ENCODE results near the gene KIF12. TPM values are rescaled to one million over a fixed set of nuclear protein-coding genes. Genes with fewer than 3 reads are reported as not detected.

Gene KIF12
- total RNA-seq, 1 experiment from 2014 or later: 2.0 TPM

GRCh38 chr9:114060711-114061110, 38.4 kb downstream of the KIF12 start:
- no peak for DNase-seq

GRCh38 chr9:114060070-114060469, 39.0 kb downstream of the KIF12 start:
- DNase-seq: no peak
- Histone ChIP-seq H3K36me3 (replicated peaks; ENCODE audit: control insufficient read depth, insufficient read depth, low read length) (no peaks in the 10 kb centered on the region), H3K27me3 (ENCODE audit: control insufficient read depth, insufficient read depth, low read length) (no peaks in the 10 kb centered on the region), H3K4me3 (ENCODE audit: insufficient read depth, low read depth, low read length) (no peak overlapping the region)

More at GRCh38 chr9:114060711-114061110, 38.4 kb downstream of the KIF12 start:
- Histone ChIP-seq H3K36me3 (replicated peaks; ENCODE audit: control insufficient read depth, insufficient read depth, low read length) (no peaks in the 10 kb centered on the region), H3K4me3 (ENCODE audit: insufficient read depth, low read depth, low read length) (no peak overlapping the region), H3K27me3 (ENCODE audit: control insufficient read depth, insufficient read depth, low read length) (no peaks in the 10 kb centered on the region)

GRCh38 chr9:114059047-114059803, 39.9 kb downstream of the KIF12 start:
- DNase-seq: no peak
- Histone ChIP-seq H3K27me3 (ENCODE audit: control insufficient read depth, insufficient read depth, low read length) (no peaks in the 10 kb centered on the region), H3K36me3 (replicated peaks; ENCODE audit: control insufficient read depth, insufficient read depth, low read length) (no peaks in the 10 kb centered on the region), H3K4me3 (ENCODE audit: insufficient read depth, low read depth, low read length) (no peak overlapping the region)

GRCh38 chr9:114058688-114059046, 40.4 kb downstream of the KIF12 start:
- Histone ChIP-seq H3K36me3 (replicated peaks; ENCODE audit: control insufficient read depth, insufficient read depth, low read length) (no peaks in the 10 kb centered on the region), H3K4me3 (ENCODE audit: insufficient read depth, low read depth, low read length) (no peak overlapping the region), H3K27me3 (ENCODE audit: control insufficient read depth, insufficient read depth, low read length) (no peaks in the 10 kb centered on the region)
- DNase-seq: no peak

GRCh38 chr9:114057161-114057885, 41.8 kb downstream of the KIF12 start:
- H3K36me3 ChIP-seq (replicated peaks; ENCODE audit: control insufficient read depth, insufficient read depth, low read length): no peaks in the 10 kb centered on the region; the same call in 1 of the 2 replicates
- no peaks in the 10 kb centered on the region for H3K27me3 ChIP-seq (ENCODE audit: control insufficient read depth, insufficient read depth, low read length)
- H3K4me3 ChIP-seq (ENCODE audit: insufficient read depth, low read depth, low read length): no peak overlapping the region
- DNase-seq: no peak

GRCh38 chr9:114056527-114056926, 42.6 kb downstream of the KIF12 start:
- Histone ChIP-seq H3K4me3 (ENCODE audit: insufficient read depth, low read depth, low read length) (no peak overlapping the region), H3K36me3 (replicated peaks; ENCODE audit: control insufficient read depth, insufficient read depth, low read length) (no peaks in the 10 kb centered on the region; the same call in 1 of the 2 replicates), H3K27me3 (ENCODE audit: control insufficient read depth, insufficient read depth, low read length) (no peaks in the 10 kb centered on the region)
- DNase-seq: no peak

GRCh38 chr9:114055894-114056293, 43.2 kb downstream of the KIF12 start:
- Histone ChIP-seq H3K36me3 (replicated peaks; ENCODE audit: control insufficient read depth, insufficient read depth, low read length) (no peaks in the 10 kb centered on the region; the same call in 1 of the 2 replicates), H3K4me3 (ENCODE audit: insufficient read depth, low read depth, low read length) (no peak overlapping the region), H3K27me3 (ENCODE audit: control insufficient read depth, insufficient read depth, low read length) (no peaks in the 10 kb centered on the region)
- DNase-seq: no peak

- Histone ChIP-seq H3K4me3 (ENCODE audit: insufficient read depth, low read depth, low read length) (no peak overlapping the region), H3K36me3 (replicated peaks; ENCODE audit: control insufficient read depth, insufficient read depth, low read length) (peaks cover 2% of the 10 kb centered on the region), H3K27me3 (ENCODE audit: control insufficient read depth, insufficient read depth, low read length) (no peaks in the 10 kb centered on the region)
- no peak for DNase-seq
These were observed 44.0 kb downstream of the KIF12 start for GRCh38 chr9:114055061-114055460.

GRCh38 chr9:114054191-114054690, 44.9 kb downstream of the KIF12 start:
- H3K4me3 ChIP-seq (ENCODE audit: insufficient read depth, low read depth, low read length): no peak overlapping the region
- peaks cover 2% of the 10 kb centered on the region for H3K36me3 ChIP-seq (replicated peaks; ENCODE audit: control insufficient read depth, insufficient read depth, low read length)
- DNase-seq: no peak
- no peaks in the 10 kb centered on the region for H3K27me3 ChIP-seq (ENCODE audit: control insufficient read depth, insufficient read depth, low read length)

GRCh38 chr9:114053246-114054005, 45.7 kb downstream of the KIF12 start:
- H3K4me3 ChIP-seq (ENCODE audit: insufficient read depth, low read depth, low read length): no peak overlapping the region
- no peak for DNase-seq
- no peaks in the 10 kb centered on the region for H3K27me3 ChIP-seq (ENCODE audit: control insufficient read depth, insufficient read depth, low read length)
- H3K36me3 ChIP-seq (replicated peaks; ENCODE audit: control insufficient read depth, insufficient read depth, low read length): peaks cover 2% of the 10 kb centered on the region

GRCh38 chr9:114051706-114052105, 47.4 kb downstream of the KIF12 start:
- no peak for DNase-seq
- no peaks in the 10 kb centered on the region for H3K27me3 ChIP-seq (ENCODE audit: control insufficient read depth, insufficient read depth, low read length)
- H3K36me3 ChIP-seq (replicated peaks; ENCODE audit: control insufficient read depth, insufficient read depth, low read length): peaks cover 2% of the 10 kb centered on the region
- H3K4me3 ChIP-seq (ENCODE audit: insufficient read depth, low read depth, low read length): no peak overlapping the region

GRCh38 chr9:114051281-114051680, 47.8 kb downstream of the KIF12 start:
- DNase-seq: no peak
- no peak overlapping the region for H3K4me3 ChIP-seq (ENCODE audit: insufficient read depth, low read depth, low read length)
- peaks cover 2% of the 10 kb centered on the region for H3K36me3 ChIP-seq (replicated peaks; ENCODE audit: control insufficient read depth, insufficient read depth, low read length)
- H3K27me3 ChIP-seq (ENCODE audit: control insufficient read depth, insufficient read depth, low read length): no peaks in the 10 kb centered on the region

- no peak for DNase-seq
- peaks cover 2% of the 10 kb centered on the region for H3K36me3 ChIP-seq (replicated peaks; ENCODE audit: control insufficient read depth, insufficient read depth, low read length)
These were observed 48.4 kb downstream of the KIF12 start for GRCh38 chr9:114050646-114051045.

GRCh38 chr9:114050226-114050568, 48.9 kb downstream of the KIF12 start:
- no peak for DNase-seq
- H3K36me3 ChIP-seq (replicated peaks; ENCODE audit: control insufficient read depth, insufficient read depth, low read length): peaks cover 2% of the 10 kb centered on the region
- H3K27me3 ChIP-seq (ENCODE audit: control insufficient read depth, insufficient read depth, low read length): no peaks in the 10 kb centered on the region
- H3K4me3 ChIP-seq (ENCODE audit: insufficient read depth, low read depth, low read length): no peak overlapping the region

More at GRCh38 chr9:114050646-114051045, 48.4 kb downstream of the KIF12 start:
- Histone ChIP-seq H3K4me3 (ENCODE audit: insufficient read depth, low read depth, low read length) (no peak overlapping the region), H3K27me3 (ENCODE audit: control insufficient read depth, insufficient read depth, low read length) (no peaks in the 10 kb centered on the region)
